ENCODE measurements around the gene SEC11C. TPM values are rescaled to one million over a fixed set of nuclear protein-coding genes. Genes with fewer than 3 reads are reported as not detected.
A peak's percentile ranks its signal among the peaks of the same experiment; 100 is the strongest.

The SEC11C gene
- total and polyA plus RNA-seq, 2 donors from 2014 or later: 90.0 to 106 TPM

- Histone ChIP-seq H3K9me3 (ENCODE audit: control insufficient read depth in 2 of 3, insufficient read depth in 1 of 3, low read length in 3 of 3) (no peaks in the 10 kb centered on the region), H3K27me3 (ENCODE audit: control insufficient read depth, insufficient read depth, low read length) (no peaks in the 10 kb centered on the region), H3K9ac (ENCODE audit: low read length in 3 of 3) (no peak overlapping the region), H3K27ac (ENCODE audit: low read depth in 2 of 2, low read length in 2 of 2) (no peak overlapping the region), H3K4me3 (ENCODE audit: low read length in 3 of 3) (no peak overlapping the region), H3K36me3 (ENCODE audit: control insufficient read depth in 2 of 3, insufficient read depth in 3 of 3, low read length in 3 of 3) (peaks cover 0 to 5% (median 2%) of the 10 kb centered on the region in 3 donors), H3K4me1 (ENCODE audit: control insufficient read depth in 2 of 3, insufficient read depth in 2 of 3, low read depth in 1 of 3, low read length in 3 of 3) (no peaks in the 10 kb centered on the region)
- TF ChIP-seq, protein P1, sequence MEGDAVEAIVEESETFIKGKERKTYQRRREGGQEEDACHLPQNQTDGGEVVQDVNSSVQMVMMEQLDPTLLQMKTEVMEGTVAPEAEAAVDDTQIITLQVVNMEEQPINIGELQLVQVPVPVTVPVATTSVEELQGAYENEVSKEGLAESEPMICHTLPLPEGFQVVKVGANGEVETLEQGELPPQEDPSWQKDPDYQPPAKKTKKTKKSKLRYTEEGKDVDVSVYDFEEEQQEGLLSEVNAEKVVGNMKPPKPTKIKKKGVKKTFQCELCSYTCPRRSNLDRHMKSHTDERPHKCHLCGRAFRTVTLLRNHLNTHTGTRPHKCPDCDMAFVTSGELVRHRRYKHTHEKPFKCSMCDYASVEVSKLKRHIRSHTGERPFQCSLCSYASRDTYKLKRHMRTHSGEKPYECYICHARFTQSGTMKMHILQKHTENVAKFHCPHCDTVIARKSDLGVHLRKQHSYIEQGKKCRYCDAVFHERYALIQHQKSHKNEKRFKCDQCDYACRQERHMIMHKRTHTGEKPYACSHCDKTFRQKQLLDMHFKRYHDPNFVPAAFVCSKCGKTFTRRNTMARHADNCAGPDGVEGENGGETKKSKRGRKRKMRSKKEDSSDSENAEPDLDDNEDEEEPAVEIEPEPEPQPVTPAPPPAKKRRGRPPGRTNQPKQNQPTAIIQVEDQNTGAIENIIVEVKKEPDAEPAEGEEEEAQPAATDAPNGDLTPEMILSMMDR (IDR thresholded peaks at IDR 0.05; ENCODE audit: borderline replicate concordance, extremely low read depth, insufficient read depth): no peak
- FAIRE-seq: no peak
- DNase-seq: peak in 1 of 5 donors; percentile 7
- intact Hi-C loops (cut with DNase I): no loop called here
Measured at GRCh38 chr18:59159265-59159664, 19.6 kb downstream of the SEC11C start.

GRCh38 chr18:59159986-59160385, 20.3 kb downstream of the SEC11C start:
- Histone ChIP-seq H3K27ac (ENCODE audit: low read depth in 2 of 2, low read length in 2 of 2) (no peak overlapping the region), H3K27me3 (ENCODE audit: control insufficient read depth, insufficient read depth, low read length) (no peaks in the 10 kb centered on the region), H3K4me3 (ENCODE audit: low read length in 3 of 3) (no peak overlapping the region), H3K4me1 (ENCODE audit: control insufficient read depth in 2 of 3, insufficient read depth in 2 of 3, low read depth in 1 of 3, low read length in 3 of 3) (no peaks in the 10 kb centered on the region), H3K9ac (ENCODE audit: low read length in 3 of 3) (no peak overlapping the region), H3K9me3 (ENCODE audit: control insufficient read depth in 2 of 3, insufficient read depth in 1 of 3, low read length in 3 of 3) (no peaks in the 10 kb centered on the region), H3K36me3 (ENCODE audit: control insufficient read depth in 2 of 3, insufficient read depth in 3 of 3, low read length in 3 of 3) (peaks cover 0 to 5% (median 0%) of the 10 kb centered on the region in 3 donors)
- DNase-seq (no peak), FAIRE-seq (no peak)
- TF ChIP-seq, protein P1 (IDR thresholded peaks at IDR 0.05; ENCODE audit: borderline replicate concordance, extremely low read depth, insufficient read depth): no peak
- intact Hi-C loops (cut with DNase I): no loop called here

DNA sequence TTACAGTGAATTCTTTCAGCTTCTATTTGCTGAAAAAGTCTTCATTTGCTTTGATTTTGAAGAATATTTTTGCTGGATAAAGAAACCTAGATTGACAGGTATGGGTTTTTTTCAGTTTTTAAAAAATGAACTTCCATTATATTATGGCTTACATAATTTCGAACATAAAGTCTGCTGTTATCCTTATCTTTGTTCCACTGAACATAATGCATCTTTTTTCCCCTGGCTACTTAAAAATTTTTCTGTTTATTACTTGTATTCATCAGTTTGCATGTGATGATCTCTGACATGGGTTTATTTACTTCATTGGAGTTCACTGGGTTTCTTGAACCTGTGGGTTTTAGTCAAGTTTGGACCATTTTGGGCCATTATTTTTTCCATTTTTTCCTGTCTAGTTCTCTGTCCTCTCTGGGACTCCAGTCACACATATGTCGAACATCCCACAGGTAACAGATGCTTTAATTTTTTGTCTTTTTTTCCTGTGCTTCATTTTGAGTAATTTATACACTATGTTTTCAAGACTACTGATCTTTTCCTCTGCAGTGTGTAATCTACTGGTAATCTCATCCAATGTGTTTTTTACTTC, 33.1 kb downstream of the SEC11C start:
- no peak overlapping the region for H3K27ac ChIP-seq (ENCODE audit: low read depth in 2 of 2, low read length in 2 of 2)
- H3K9ac ChIP-seq (ENCODE audit: low read length in 3 of 3): no peak overlapping the region
- no peaks in the 10 kb centered on the region for H3K27me3 ChIP-seq (ENCODE audit: control insufficient read depth, insufficient read depth, low read length)
- H3K36me3 ChIP-seq (ENCODE audit: control insufficient read depth in 2 of 3, insufficient read depth in 3 of 3, low read length in 3 of 3): no peaks in the 10 kb centered on the region
- no peaks in the 10 kb centered on the region for H3K4me1 ChIP-seq (ENCODE audit: control insufficient read depth in 2 of 3, insufficient read depth in 2 of 3, low read depth in 1 of 3, low read length in 3 of 3)
- peaks cover 0 to 15% (median 0%) of the 10 kb centered on the region in 3 donors for H3K9me3 ChIP-seq (ENCODE audit: control insufficient read depth in 2 of 3, insufficient read depth in 1 of 3, low read length in 3 of 3)
- DNase-seq (no peak), FAIRE-seq (no peak)
- TF ChIP-seq, protein P1 (IDR thresholded peaks at IDR 0.05; ENCODE audit: borderline replicate concordance, extremely low read depth, insufficient read depth): no peak
- intact Hi-C loops (cut with DNase I): no loop called here
- no peak overlapping the region for H3K4me3 ChIP-seq (ENCODE audit: low read length in 3 of 3)

DNA sequence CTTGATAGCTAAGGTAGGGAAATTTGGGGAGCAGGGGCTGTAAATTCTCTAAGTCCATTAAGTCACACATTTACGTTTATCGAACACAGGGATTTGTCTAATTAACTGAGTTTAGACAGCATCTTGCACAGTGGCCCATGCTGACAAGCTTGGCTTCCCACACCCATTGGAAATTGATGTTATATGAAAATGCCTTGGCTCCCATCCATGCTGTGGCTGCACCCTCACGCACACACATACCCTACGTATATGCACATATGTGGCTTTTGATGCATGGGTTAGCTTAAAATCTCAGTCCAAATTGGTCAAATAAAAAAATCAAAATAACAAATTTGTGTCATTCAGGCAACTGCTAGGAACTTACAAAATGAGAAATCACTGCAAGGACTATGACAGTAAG, 37.8 kb downstream of the SEC11C start:
- intact Hi-C loops (cut with DNase I): no loop called here
- FAIRE-seq: no peak
- TF ChIP-seq, protein P1 (IDR thresholded peaks at IDR 0.05; ENCODE audit: borderline replicate concordance, extremely low read depth, insufficient read depth): no peak

More for the DNA sequence above, 37.8 kb downstream of the SEC11C start:
- Histone ChIP-seq H3K9ac (ENCODE audit: low read length in 3 of 3) (no peak overlapping the region), H3K27ac (ENCODE audit: low read depth in 2 of 2, low read length in 2 of 2) (no peak overlapping the region), H3K4me1 (ENCODE audit: control insufficient read depth in 2 of 3, insufficient read depth in 2 of 3, low read depth in 1 of 3, low read length in 3 of 3) (no peaks in the 10 kb centered on the region), H3K27me3 (ENCODE audit: control insufficient read depth, insufficient read depth, low read length) (no peaks in the 10 kb centered on the region), H3K9me3 (ENCODE audit: control insufficient read depth in 2 of 3, insufficient read depth in 1 of 3, low read length in 3 of 3) (peaks cover 0 to 8% (median 0%) of the 10 kb centered on the region in 3 donors), H3K36me3 (ENCODE audit: control insufficient read depth in 2 of 3, insufficient read depth in 3 of 3, low read length in 3 of 3) (no peaks in the 10 kb centered on the region), H3K4me3 (ENCODE audit: low read length in 3 of 3) (no peak overlapping the region)
- DNase-seq: no peak
